Epithelial cell of prostate (primary cell): ENCODE data around the gene TLR7.

Experiments
- DNase-seq: peaks from one replicate; pipeline ENCODE4 v3.0.0-alpha.2; 2011; ENCODE audit warnings: low read depth, low spot score
- H3K27ac ChIP-seq: fragments of 450-650 bp; 2 replicates; pipeline ENCODE4 v1.5.1; 2017; ENCODE audit warnings: mild to moderate bottlenecking

The TLR7 gene

DNA sequence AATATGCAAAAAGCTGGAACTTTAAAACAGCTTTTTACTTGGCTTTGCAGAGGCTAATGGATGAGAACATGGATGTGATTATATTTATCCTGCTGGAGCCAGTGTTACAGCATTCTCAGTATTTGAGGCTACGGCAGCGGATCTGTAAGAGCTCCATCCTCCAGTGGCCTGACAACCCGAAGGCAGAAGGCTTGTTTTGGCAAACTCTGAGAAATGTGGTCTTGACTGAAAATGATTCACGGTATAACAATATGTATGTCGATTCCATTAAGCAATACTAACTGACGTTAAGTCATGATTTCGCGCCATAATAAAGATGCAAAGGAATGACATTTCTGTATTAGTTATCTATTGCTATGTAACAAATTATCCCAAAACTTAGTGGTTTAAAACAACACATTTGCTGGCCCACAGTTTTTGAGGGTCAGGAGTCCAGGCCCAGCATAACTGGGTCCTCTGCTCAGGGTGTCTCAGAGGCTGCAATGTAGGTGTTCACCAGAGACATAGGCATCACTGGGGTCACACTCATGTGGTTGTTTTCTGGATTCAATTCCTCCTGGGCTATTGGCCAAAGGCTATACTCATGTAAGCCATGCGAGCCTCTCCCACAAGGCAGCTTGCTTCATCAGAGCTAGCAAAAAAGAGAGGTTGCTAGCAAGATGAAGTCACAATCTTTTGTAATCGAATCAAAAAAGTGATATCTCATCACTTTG is 55.2 kb downstream of the TLR7 start:
- H3K27ac ChIP-seq = no peak overlapping the region
- DNase-seq = no peak

DNA sequence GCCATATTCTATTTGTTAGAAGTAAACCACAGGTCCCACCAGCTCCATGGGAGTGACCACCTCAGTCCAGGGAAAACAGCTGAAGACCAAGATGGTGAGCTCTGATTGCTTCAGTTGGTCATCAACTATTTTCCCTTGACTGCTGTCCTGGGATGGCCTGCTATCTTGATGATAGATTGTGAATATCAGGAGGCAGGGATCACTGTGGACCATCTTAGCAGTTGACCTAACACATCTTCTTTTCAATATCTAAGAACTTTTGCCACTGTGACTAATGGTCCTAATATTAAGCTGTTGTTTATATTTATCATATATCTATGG is 55.7 kb downstream of the TLR7 start:
- DNase-seq = no peak
- H3K27ac ChIP-seq = no peak overlapping the region

DNA sequence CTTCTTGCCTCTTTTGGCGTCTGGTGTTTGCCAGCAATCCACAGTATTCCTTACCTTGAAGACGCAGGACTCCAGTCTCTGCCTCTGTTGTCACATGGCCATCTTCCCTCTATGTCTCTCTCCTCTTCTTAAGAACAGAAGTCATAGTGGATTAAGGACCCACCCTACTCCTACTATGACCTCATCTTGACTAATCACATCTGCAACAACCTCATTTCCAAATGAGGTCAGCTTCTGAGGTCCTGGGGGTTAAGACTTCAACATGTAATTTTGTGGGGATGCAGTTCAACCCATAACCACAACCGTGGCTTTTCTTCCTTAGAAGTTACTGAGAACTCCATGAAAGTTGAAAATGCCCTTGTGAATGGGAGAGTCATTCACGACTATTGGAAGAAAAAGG is 62.8 kb downstream of the TLR7 start:
- no peak overlapping the region for H3K27ac ChIP-seq
- DNase-seq = no peak

DNA sequence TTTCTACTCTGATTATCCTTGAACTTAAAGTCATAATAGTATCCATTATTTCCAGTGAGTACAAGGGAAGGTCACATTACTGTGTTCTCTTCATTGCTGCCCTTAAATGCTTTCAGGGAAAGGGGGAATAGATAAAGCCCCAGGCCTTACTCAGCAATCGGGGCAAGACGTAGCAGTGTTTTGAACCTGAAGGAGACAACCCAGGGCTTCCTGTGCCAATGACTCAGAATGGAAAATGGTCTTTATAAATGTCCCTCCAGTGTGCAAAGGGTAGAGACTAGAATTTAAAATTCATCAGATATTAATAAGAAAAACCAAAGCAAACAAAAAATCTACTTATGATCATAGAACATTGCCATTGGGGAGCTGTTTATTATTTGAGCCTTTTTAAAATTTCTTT is 63.3 kb downstream of the TLR7 start:
- DNase-seq = no peak
- no peak overlapping the region for H3K27ac ChIP-seq

DNA sequence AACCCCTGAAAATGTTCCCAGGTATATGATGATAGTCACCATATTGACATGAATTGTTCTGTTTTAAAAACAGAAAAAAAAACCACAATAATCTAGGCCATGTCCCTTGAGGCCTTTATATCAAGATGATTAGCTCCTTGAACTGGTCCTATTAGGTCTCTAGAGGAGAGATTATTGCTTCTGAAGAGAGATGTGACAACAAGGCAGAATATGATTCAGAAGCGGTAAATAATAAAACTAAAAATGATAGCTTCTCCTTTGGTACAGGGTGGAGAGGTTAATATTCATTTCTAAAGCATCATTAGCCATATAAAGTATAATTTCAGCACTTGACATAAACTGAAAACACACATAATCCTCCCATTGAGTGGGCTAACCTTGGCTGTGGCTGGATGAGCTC is 65.4 kb downstream of the TLR7 start:
- no peak for DNase-seq
- no peak overlapping the region for H3K27ac ChIP-seq

DNA sequence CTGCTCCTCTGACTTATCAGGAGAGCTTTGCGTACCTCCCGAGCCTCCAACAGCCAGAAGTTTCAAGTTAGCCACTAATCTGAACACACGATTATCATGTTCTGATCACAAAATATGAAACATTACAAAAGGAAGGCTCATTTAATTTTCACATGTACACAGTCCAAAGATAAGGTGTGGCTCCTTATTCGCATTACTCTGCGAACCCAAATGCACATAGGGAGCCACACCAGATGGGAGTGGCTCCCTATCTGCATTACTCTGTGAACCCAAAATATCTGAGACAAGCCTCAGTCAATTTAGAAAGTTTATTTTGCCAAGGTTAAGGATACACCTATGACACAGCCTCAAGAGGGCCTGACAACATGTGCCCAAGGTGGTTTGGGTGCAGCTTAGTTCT is 68.0 kb downstream of the TLR7 start:
- no peak for DNase-seq
- H3K27ac ChIP-seq = no peak overlapping the region

DNA sequence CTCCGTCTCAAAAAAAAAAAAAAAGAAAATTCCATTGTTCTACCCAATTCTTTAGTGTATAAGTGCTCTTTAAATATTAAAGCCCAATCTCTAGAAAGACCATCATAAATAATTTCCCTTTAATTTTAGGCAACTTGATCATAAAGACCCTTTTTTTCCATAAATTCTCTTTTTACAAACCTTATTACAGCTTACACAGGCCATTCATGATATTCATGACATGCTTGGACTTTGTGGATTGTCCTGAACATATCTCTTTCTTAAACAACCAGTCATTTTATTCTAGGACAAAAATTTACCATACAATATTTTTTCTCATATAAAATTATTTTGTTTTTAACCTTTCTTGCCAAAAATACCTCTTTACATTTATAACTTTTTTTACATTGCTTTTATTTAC is 70.1 kb downstream of the TLR7 start:
- no peak overlapping the region for H3K27ac ChIP-seq
- DNase-seq = no peak
